Stimulated activated CD8-positive, alpha-beta memory T cell treated with anti-CD3 and anti-CD28 coated beads, Interleukin-4, amount 100 ng/mL, for 1 hour (primary cell): ENCODE measurements around the gene ORAI3.
A peak's percentile ranks its signal among the peaks of the same experiment; 100 is the strongest.

ENCODE experiments used
- DNase-seq, 2 donors: peaks; one replicate each; pipeline ENCODE4 v3.0.0-alpha.2; 2020; ENCODE audit warnings: low read depth in 2 of 2, low spot score in 1 of 2

Gene ORAI3

DNA sequence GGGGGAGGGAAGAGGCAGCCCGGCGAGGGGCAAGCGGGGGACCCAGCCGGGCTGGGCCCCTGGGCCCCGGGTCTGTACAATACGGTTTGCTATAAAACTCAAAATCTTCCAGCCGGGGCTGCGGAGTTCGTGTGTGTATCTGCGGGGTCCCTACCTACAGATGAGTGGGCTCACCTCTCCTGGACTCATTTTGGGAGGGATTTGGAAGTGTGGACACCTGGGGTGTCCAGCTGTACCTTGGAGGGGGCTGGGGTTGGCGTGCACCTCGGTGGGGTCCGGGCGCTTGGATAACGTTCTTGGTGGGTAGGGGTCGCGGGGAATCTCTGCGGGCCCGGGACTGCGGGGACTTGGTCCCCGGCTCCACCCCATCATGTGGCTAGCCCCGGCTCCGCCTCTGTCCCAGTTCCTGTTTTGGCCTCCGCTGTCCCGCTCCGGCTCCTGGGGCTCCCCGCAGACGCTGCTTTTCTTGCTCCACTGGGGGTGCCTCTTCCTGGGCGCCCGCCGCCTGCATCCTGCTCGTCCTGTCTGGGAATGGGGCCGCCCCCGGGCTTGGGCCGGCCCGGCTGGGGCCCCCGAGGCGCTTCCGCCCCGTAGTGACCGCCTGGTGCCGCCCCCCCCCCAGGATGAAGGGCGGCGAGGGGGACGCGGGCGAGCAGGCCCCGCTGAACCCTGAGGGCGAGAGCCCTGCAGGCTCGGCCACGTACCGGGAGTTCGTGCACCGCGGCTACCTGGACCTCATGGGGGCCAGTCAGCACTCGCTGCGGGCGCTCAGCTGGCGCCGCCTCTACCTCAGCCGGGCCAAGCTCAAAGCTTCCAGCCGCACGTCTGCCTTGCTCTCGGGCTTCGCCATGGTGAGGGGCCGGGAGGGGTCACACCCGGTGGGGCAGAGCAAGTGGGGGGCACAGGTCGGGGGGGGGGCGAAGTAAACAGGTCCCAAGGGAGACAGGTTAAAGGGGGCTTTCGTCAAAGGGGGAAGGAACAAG is at the start of gene ORAI3:
Gene ORAI3 (plus strand): TSS at position 402 of the 983 bp plus-strand sequence. CDS start 222 bp downstream, at position 624.
- DNase-seq: no peak

DNA sequence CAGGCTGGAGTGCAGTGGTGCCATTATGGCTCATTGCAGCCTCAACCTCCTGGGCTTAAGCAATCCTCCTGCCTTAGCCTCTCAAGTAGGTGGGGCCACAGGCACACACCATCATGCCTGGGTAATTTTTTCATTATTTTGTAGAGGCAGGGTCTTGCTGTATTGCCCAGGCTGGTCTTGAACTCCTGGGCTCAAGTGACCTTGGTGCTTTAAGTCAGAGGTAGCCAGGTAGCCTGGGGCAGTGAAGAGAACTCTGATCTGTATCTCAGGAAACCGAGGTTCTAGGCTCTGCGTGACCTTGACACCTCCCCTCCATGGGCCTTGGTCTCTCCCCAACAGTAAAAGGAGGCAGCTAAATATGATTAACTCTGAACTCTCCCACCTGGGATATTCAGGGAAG is 49.1 kb upstream of the ORAI3 start:
- no peak for DNase-seq

DNA sequence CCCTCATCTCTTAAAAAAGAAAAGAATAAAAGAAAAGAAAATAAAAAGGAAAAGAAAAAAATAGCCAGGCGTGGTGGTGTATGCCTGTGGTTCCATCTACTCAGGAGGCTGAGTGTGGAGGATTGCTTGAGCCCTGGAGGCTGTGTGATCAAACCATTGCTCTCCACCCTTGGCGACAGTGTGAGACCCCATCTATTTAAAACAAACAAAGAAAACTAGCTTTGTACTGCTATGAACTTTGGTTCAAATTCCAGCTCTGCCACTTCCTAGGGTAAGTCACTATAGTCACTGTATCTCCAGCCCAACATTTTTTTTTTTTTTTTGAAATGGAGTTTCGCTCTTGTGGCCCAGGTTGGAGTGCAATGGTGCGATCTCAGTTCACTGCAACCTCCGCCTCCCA is 48.3 kb upstream of the ORAI3 start:
- no peak for DNase-seq

DNA sequence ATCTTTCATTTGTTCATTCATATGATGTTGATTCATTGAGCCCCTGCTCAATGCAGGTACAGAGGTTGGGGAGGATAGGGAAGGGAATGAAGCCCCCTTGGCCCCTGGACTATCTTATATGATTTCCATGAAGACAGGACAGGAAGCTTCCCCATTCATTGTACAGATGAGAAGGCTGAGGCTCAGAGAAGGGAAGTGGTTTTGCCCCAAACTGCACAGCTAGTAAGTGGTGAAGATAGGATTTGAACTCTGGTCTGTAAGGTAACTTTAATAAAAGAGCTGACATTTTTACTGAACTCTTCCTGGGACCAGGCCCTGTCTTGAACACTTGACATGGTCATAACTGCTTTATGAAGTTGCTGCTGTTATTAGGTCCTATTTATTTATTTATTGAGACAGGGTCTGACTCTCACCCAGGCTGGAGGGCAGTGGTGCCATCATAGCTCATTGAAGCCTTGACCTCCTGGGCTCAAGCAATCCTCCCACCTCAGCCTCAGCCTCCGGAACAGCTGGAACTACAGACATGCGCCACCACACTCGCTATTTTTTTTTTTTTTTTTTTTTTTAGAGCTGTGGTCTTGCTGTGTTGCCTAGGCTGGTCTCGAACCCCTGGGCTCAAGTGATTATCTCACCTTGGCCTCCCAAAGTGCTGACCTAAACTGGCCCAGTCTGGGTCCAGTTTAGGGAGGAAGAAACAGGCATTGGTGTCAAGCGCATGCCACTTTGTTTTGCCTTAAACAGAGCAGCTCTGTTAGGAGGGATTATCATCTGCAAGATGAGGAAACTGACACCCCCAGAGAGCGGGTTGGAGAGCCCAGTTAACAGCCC is 47.5 kb upstream of the ORAI3 start:
- no peak for DNase-seq

DNA sequence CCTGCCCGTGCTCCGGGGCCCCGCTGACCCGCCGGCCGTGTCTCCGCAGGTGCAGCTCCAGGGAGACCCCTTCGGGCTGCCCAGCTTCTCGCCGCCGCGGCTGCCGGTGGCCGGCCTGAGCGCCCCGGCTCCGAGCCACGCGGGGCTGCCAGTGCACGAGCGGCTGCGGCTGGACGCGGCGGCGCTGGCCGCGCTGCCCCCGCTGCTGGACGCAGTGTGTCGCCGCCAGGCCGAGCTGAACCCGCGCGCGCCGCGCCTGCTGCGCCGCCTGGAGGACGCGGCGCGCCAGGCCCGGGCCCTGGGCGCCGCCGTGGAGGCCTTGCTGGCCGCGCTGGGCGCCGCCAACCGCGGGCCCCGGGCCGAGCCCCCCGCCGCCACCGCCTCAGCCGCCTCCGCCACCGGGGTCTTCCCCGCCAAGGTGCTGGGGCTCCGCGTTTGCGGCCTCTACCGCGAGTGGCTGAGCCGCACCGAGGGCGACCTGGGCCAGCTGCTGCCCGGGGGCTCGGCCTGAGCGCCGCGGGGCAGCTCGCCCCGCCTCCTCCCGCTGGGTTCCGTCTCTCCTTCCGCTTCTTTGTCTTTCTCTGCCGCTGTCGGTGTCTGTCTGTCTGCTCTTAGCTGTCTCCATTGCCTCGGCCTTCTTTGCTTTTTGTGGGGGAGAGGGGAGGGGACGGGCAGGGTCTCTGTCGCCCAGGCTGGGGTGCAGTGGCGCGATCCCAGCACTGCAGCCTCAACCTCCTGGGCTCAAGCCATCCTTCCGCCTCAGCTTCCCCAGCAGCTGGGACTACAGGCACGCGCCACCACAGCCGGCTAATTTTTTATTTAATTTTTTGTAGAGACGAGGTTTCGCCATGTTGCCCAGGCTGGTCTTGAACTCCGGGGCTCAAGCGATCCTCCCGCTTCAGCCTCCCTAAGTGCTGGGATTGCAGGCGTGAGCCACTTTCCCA is 46.6 kb upstream of the ORAI3 start:
- peak in 1 of 2 donors; percentile 26 for DNase-seq

DNA sequence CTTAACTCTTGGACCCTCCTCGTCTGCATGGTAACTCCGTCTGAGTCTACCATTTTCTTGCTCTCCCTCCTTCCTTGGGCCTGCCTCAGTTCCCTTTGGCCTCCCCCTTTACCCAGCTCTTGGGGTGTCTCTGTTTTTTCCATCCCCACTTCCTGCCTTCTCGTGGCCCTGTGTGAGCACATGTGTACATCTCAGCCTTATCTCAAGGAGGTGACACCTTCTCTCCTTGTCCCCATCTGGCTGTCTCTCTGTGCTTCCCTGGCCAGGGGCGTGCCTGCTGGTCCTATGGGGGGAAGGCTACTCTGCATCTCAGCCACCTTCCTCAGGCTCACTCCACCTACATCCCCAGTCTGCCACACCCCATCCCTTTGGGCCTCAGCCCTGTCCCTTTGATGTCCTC is 45.9 kb upstream of the ORAI3 start:
- DNase-seq: no peak

DNA sequence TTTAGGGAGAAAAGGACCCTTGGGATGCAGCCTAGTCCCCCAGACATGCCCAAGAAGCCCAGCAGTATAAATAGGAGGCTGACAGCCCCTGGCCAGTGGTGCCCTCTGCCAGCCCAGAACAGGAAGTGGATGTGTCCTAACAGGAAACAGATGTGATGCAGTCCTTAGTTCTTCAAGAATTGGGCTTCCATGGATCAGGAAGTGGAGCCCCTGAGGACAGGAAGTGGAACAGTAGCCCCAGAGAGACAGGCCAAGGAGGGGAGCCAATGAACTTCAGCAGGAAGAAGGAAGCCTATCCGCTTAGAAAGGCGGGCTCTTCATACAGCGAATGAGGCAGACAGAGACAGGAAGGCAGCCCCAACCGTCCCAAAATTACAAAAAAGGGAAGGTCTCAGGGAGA is 45.3 kb upstream of the ORAI3 start:
- DNase-seq: no peak

DNA sequence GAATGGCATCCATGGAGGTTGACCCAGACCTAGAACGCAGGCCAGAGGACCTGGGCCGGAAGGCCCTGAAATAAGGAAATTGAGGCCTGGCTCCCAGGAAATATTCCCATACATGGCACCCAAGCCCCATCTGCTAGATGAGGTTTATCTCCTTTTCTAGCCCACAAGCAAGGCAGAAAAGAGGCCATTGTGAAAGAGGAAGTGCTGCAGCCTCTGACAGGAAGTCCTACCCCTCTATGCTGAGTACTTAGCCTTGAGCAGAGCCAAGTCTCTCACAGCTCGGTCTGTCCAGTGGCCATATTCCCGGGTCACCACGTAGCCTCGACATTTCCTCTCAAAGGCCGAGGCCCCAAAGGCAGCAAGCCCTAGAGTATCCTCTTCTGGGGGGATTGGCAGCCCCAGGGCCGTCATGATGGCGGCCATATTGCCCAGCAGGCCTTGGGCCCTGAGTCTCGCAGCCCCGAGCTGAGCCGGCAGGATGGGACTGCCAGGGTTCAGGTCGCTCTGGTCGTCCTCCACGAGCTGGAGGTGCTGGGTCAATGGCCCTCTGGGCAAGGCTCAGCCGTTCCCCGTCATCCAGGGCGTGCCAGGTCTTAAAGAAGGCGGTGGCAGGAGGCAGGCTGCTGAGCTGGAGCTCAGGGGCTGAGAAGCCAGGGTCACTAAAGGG is 44.6 kb upstream of the ORAI3 start:
- DNase-seq: no peak

DNA sequence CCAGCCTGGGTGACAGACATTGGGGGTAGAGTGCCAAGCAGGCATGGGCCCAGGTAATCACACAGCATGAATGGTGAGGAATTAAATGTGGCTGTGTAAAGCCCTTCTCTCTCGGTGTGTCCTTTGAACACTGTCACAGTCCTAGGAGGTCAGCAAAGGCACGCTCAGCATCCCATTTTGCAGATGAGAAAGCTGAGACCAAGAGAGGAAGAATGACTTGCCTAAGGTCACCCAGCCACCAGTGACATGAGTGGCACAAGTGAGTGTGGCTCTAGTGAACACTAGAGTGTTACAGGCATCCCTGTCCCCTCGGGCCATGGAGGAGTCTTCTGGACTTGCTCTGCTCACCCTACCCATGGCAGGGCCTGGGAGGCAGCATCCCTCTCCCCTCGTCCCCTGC is 41.8 kb upstream of the ORAI3 start:
- DNase-seq: no peak

DNA sequence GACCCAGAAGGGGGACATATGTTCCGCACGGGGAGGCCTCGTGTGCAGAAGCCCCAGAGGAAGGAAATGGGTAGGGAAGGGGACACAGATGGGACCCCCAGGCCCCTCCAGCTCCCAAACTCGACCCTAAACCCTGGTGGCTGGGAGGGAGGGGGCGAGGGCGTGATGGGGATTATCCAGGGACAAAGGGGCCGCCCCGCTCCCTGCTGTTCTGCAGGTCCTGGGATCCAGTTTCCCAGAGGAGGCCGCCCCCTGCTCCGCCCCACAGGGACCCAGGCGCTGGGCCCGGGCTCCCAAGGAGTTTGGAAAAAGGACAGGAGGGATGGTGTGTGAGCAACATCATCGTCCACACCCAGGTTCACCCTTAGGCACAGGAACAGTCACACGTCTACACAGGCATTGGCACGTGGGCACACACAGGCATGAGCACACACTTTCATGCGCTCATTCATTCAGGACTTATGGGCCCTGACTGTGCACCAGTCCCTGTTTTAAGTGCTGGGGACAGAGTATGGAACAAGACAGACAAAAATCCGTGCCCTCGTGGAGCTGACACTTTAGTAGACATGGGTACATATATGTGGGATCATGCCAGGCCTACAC is 38.3 kb upstream of the ORAI3 start:
- no peak for DNase-seq

DNA sequence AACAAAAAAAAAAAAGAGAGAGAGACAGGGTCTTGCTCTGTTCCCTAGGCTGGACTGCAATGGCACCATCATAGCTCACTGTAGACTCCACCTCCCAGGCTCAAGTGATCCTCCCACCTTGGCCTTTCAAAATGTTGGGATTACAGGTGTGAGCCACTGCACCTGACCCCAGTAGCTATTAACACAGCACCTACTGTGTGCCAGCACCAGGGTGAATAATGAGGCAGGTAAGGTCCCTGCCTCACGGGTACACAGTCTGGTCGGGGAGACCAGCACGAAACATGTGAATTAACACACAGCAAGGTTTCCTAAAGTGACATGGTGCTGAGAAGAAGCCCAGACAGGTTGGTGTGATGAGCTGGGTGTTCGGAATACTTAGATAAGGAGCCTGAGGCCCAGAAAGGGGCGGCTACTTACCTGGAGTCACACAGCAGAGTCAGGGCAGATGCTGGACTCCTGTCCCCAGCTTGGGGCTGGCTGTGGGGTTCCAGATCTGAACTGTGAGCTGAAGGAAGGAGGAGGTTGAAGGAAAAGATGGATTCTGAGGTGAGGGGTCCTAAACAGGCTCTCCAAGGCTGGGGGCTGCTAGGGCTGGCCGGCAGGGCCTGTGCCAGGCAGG is 36.0 kb upstream of the ORAI3 start:
- no peak for DNase-seq

DNA sequence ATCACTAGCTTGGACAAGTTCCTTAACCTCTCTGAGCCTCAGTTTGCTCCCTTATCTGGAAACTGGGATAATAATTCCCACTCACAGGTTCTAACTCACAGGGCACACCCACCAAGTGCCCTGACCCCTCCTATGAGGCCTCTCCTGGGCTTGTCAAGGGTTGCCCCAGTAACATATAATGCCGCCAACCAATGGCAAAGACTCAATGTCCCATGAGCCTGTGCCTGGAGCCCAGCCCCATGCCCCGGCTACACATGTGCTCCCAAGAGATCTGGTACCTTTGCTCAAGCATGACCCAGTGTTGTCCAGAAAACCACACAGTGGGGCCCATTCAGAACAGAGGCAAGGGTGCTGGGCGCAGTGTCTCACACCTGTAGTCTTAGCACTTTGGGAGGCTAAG is 34.0 kb upstream of the ORAI3 start:
- no peak for DNase-seq

DNA sequence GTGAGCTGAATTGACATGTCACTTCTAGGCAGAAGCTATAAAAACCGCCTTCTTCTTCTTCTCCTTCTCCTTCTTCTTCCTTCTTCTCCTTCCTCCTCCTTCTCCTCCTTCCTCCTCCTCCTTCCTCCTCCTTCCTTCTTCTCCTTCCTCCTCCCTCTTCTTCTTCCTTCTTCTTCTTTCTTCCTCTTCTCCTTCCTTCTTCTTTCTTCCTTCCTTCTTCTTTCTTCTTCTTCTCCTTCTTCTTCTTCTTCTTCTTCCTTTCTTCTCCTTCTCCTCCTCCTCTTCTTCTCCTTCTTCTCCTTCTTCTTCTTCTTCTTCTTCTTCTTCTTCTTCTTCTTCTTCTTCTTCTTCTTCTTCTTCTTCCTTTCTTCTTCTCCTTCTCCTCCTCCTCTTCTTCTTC is 30.3 kb upstream of the ORAI3 start:
- DNase-seq: no peak

DNA sequence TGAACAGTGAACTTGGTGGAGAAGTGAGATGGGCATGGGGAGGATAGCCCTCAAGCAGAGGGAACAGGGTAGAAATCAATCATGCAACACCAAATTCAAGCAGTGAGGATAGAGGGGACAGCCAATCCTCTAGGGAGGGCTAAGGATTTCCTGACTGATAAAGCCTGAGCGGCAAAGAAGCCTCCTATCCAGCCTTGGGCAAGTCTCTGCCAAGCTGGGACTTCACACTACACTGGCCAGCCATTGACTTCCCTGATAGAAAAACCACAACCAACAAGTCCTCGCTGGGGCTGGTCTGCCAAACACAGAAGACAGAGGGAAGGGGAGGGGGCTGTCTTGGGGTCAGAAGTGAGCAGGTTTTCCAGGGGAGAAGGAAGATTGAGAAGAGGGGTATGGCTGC is 28.0 kb upstream of the ORAI3 start:
- no peak for DNase-seq

DNA sequence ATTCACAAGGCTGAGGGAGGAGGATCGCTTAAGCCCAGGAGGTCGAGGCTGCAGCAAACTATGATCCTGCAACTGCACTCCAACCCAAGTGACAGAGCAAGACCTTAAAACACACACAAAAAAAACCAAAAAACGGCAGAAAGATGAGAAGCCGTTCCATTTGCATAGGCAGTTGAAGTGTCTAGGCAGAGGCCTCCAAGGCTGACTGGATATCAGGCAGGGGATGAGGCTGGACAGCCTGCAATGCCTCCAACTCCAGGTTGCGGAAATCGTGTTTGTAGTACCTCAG is 27.5 kb upstream of the ORAI3 start:
- DNase-seq: no peak

DNA sequence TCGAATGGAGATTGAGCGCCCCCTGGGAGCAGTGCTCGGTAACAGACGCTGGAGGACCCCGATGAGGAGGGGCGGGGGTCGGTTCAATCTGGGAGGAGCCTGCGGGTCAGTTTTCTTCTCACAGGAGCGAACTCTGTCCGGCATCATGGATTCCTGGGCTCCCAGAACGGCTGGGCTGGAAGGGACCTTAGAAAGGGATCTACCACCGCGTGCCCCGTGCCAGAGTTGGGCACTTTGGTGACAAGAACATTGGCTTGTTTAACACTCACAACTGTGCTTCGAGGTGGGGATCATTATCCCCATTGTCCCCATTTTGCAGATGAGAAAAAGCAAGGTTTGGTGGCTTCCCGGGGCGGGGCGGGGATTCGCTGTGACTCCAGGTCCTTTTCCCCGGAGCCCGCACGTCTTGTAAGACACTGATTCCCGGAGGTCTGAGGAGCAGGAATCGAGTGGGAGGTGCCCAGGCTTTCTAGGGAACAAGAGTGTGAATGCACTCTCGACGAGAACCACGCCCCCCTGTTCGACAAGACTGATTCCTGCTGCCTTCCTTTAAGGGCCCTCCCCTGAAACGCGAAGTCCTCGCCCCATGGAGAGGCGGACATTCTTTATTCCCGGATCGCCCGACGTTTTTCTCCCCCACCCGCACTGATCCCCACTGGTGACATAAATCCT is 27.0 kb upstream of the ORAI3 start:
- DNase-seq: peak; percentile 78 to 80

DNA sequence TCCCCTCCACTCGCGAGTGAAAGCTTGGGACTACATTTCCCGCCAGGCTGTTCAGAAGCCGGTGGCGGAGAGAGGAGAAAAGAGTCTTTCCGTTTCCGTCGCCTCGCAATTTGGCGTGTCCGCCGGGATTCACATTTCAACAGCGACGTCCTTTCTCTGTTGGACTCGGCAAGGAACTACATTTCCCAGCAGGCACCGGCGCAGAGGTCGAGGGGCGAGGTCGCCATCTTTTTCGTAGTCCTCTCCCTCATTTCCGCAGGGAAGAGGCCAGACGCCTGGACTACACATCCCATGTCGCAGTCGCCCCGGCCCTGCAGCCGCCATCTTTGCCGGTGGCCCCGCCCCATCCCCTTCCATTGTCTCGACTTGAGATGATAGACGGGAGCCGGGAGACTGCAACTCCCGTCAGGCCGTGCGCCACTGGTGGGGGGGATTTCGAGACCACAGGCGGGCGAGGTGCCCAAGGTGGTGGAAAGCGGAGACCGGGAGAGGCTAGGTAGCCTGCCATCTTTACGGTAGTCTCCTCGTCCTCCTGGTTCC is 26.4 kb upstream of the ORAI3 start:
- DNase-seq: peak; percentile 99

DNA sequence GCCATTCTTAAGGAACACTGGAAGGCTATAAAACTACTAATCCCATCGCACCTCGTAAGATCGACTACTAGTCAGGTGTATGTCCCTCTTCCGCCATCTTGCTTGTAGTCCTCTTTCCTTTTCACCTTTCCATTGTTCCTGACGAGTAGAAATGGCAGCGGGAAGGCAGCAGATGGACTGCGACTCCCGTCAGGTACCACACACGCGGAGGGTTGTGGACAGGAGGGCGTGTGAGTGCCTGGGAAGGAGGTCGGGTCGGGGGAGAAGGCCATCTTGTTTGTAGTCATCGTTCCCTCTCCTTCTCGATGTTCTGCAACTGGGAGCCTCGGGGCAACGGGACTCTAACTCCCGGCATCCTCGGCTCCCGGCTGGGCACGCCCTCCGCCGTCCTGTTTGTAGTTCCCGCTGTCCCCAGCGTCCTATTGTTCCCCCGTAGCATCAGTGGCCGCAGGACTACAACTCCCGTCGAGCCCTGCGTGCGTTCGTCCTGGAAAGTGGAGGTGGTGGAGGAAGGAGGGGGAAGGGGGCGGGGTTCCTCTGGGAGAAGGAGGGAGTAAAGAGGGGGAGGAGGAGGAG is 25.8 kb upstream of the ORAI3 start:
- peak; percentile 79 to 90 for DNase-seq
